Activated CD8-positive, alpha-beta memory T cell treated with anti-CD3 and anti-CD28 coated beads for 24 hours (primary cell): ENCODE measurements around the gene TRAF3IP1.
"Not testable (repeated sequence)": the region's sequence is repeated elsewhere in the genome, so short reads cannot be mapped to it uniquely, and the experiment has no call there.

Experiments used
- DNase-seq: peaks from one replicate; pipeline ENCODE4 v3.0.0-alpha.2; 2020

The TRAF3IP1 gene

GRCh38 chr2:238344517-238344916, 24.2 kb downstream of the TRAF3IP1 start:
- no peak for DNase-seq

- DNase-seq = no peak
These were observed 25.1 kb downstream of the TRAF3IP1 start for GRCh38 chr2:238345297-238345968.

GRCh38 chr2:238346544-238346943, 26.2 kb downstream of the TRAF3IP1 start:
- no peak for DNase-seq

- DNase-seq = no peak
These were observed 30.0 kb downstream of the TRAF3IP1 start for GRCh38 chr2:238350150-238350897.

GRCh38 chr2:238351315-238351714, 31.0 kb downstream of the TRAF3IP1 start:
- no peak for DNase-seq

GRCh38 chr2:238352361-238352760, 32.0 kb downstream of the TRAF3IP1 start:
- DNase-seq = no peak

- no peak for DNase-seq
These were observed 38.5 kb downstream of the TRAF3IP1 start for GRCh38 chr2:238358769-238359168.

GRCh38 chr2:238359403-238359802, 39.1 kb downstream of the TRAF3IP1 start:
- DNase-seq = no peak

GRCh38 chr2:238361877-238362276, 41.6 kb downstream of the TRAF3IP1 start:
- no peak for DNase-seq

- DNase-seq = no peak
These were observed 42.3 kb downstream of the TRAF3IP1 start for GRCh38 chr2:238362626-238363025.

GRCh38 chr2:238369591-238370040, 49.3 kb downstream of the TRAF3IP1 start:
- no peak for DNase-seq

- no peak for DNase-seq
These were observed 49.9 kb downstream of the TRAF3IP1 start for GRCh38 chr2:238370094-238370822.

GRCh38 chr2:238370823-238371372, 50.6 kb downstream of the TRAF3IP1 start:
- peak; percentile 75 for DNase-seq

GRCh38 chr2:238372277-238372676, 52.0 kb downstream of the TRAF3IP1 start:
- DNase-seq = not testable (repeated sequence)

GRCh38 chr2:238376884-238377391, 56.6 kb downstream of the TRAF3IP1 start:
- no peak for DNase-seq

GRCh38 chr2:238378230-238379095, 58.1 kb downstream of the TRAF3IP1 start:
- no peak for DNase-seq

GRCh38 chr2:238379096-238379810, 58.9 kb downstream of the TRAF3IP1 start:
- DNase-seq = peak; percentile 65

GRCh38 chr2:238380336-238380735, 60.0 kb downstream of the TRAF3IP1 start:
- DNase-seq = no peak

GRCh38 chr2:238380785-238381184, 60.5 kb downstream of the TRAF3IP1 start:
- DNase-seq = no peak

- no peak for DNase-seq
These were observed 61.2 kb downstream of the TRAF3IP1 start for GRCh38 chr2:238381341-238382115.

GRCh38 chr2:238382381-238382781, 62.1 kb downstream of the TRAF3IP1 start:
- DNase-seq = no peak
